ENCODE data around the gene SAMD8.

- TF ChIP-seq POLR2A (IDR thresholded peaks at IDR 0.05): no peak
- no peak for TF ChIP-seq CTCF (IDR thresholded peaks at IDR 0.05)
These were observed 74.9 kb downstream of the SAMD8 start for GRCh38 chr10:75186310-75186709.
